T-cell (primary cell): Measurements from ENCODE around the gene GALNT1. TPM values are rescaled to one million over a fixed set of nuclear protein-coding genes. Genes with fewer than 3 reads are reported as not detected.

Source experiments
- ATAC-seq, 4 experiments: fragments of 200-7000 bp in 3 of 4; fragments of 150-1000 bp in 1 of 4; cut with Tn5 transposase; replicated peaks in 1 of 4; 1 replicate in 3 of 4; 2 replicates in 1 of 4; pipeline ENCODE4 v1.10.0; 2021; ENCODE audit warnings: moderate library complexity in 3 of 4, mild to moderate bottlenecking in 2 of 4, moderate number of reproducible peaks in 1 of 4
- CTCF ChIA-PET, 2 donors: fragments of 300-600 bp; sonication (Branson Sonifier 250); formaldehyde crosslinking; loops; one replicate each; lab custom pipeline; 2022; ENCODE audit warnings: antibody characterized with exemption in 2 of 2; lab: Charles Lee
- POLR2A ChIA-PET, 2 donors: fragments of 300-600 bp; sonication (Branson Sonifier 250); formaldehyde crosslinking; loops; one replicate each; lab custom pipeline; 2022; ENCODE audit warnings: antibody characterized with exemption in 2 of 2; lab: Charles Lee
- DNase-seq, 35 experiments: peaks; one replicate each; pipeline versions ENCODE4 v3.0.0 to v3.0.0-alpha.2; 2013 to 2023
- H3K27ac ChIP-seq: one replicate; pipeline ENCODE4 v1.5.1; 2013; ENCODE audit warnings: low read length
- H3K27me3 ChIP-seq, 2 experiments: replicated peaks in 1 of 2; 1 replicate in 1 of 2; 2 replicates in 1 of 2; pipeline versions ENCODE4 v1.6.1 to v1.7.0; 2013; ENCODE audit warnings: low read length in 1 of 2, mixed read lengths in 1 of 2; ENCODE audit not compliant: control insufficient read depth in 2 of 2, insufficient read depth in 2 of 2; ENCODE audit errors: extremely low read depth in 1 of 2
- H3K36me3 ChIP-seq, 2 donors: 1 replicate in 1 of 2; 2 replicates in 1 of 2; pipeline versions ENCODE4 v1.6.1 to v1.7.0; 2013; ENCODE audit warnings: low read length in 1 of 2; ENCODE audit not compliant: control insufficient read depth in 2 of 2, insufficient read depth in 1 of 2; ENCODE audit errors: extremely low read depth in 1 of 2
- H3K4me1 ChIP-seq, 2 experiments: 1 replicate in 1 of 2; 2 replicates in 1 of 2; pipeline versions ENCODE4 v1.6.1 to v1.7.0; 2013; ENCODE audit warnings: low read length in 2 of 2, mixed read lengths in 1 of 2; ENCODE audit not compliant: insufficient read depth in 2 of 2, control insufficient read depth in 1 of 2; ENCODE audit errors: extremely low read depth in 1 of 2
- H3K4me3 ChIP-seq, 2 donors: 1 replicate in 1 of 2; 2 replicates in 1 of 2; pipeline versions ENCODE4 v1.5.1 to v1.7.0; 2013; ENCODE audit warnings: mild to moderate bottlenecking in 2 of 2, low read length in 1 of 2, moderate library complexity in 1 of 2; ENCODE audit not compliant: control insufficient read depth in 1 of 2; ENCODE audit errors: extremely low read depth in 1 of 2
- H3K9me3 ChIP-seq: 2 replicates; pipeline ENCODE4 v1.7.0; 2013
- H3K27ac Mint-ChIP-seq, 2 donors: one replicate each; pipeline ENCODE4 v1.8.0; 2020 to 2021; ENCODE audit warnings: mild to moderate bottlenecking in 2 of 2, mixed read lengths in 2 of 2
- H3K27me3 Mint-ChIP-seq, 2 donors: one replicate each; pipeline ENCODE4 v1.8.0; 2021 to 2022; ENCODE audit warnings: mixed read lengths in 2 of 2
- H3K36me3 Mint-ChIP-seq: one replicate; pipeline ENCODE4 v1.8.0; 2021; ENCODE audit warnings: mixed read lengths
- H3K4me1 Mint-ChIP-seq, 3 donors: one replicate each; pipeline ENCODE4 v1.8.0; 2020 to 2022; ENCODE audit warnings: mixed read lengths in 3 of 3, mild to moderate bottlenecking in 1 of 3
- H3K4me3 Mint-ChIP-seq, 3 donors: one replicate each; pipeline ENCODE4 v1.8.0; 2020 to 2022; ENCODE audit warnings: mild to moderate bottlenecking in 3 of 3, mixed read lengths in 3 of 3, moderate library complexity in 3 of 3
- H3K9me3 Mint-ChIP-seq, 3 donors: one replicate each; pipeline ENCODE4 v1.8.0; 2020 to 2022; ENCODE audit warnings: mixed read lengths in 3 of 3
- WGBS: methylation state at CpG from one replicate; pipeline ENCODE4 v1.1.5; 2013; ENCODE audit warnings: missing lambda C conversion rate; ENCODE audit not compliant: insufficient coverage; 5-methylcytosine and 5-hydroxymethylcytosine counted together
- total RNA-seq, 35 experiments: library from RNA in 6 of 35; stranded (reverse) in 6 of 35; fragments of 120-200 nt in 1 of 35; gene quantifications; one replicate each; pipeline versions ENCODE4 v1.2.1 to v1.2.4 and lab custom pipeline; 2013 to 2026

GALNT1 gene
- total RNA-seq, 5 donors from 2014 or later (not counting 1 experiment from before 2014, with no cell fraction given), result 28.2 to 34.2 (median 30.0) TPM

GRCh38 chr18:35620765-35621164 is 39.2 kb downstream of the GALNT1 start:
- Histone ChIP-seq H3K27ac (no peak overlapping the region), H3K4me1 (peaks cover 4 to 52% of the 10 kb centered on the region in 2 experiments), H3K27me3 (no peaks in the 10 kb centered on the region), H3K9me3 (no peaks in the 10 kb centered on the region), H3K36me3 (no peaks in the 10 kb centered on the region), H3K4me3 (no peak overlapping the region)
- H3K4me1 Mint-ChIP-seq, result peaks cover 30 to 44% (median 36%) of the 10 kb centered on the region in 3 donors
- no peaks in the 10 kb centered on the region for H3K27me3 Mint-ChIP-seq
- H3K36me3 Mint-ChIP-seq, result peaks cover 4% of the 10 kb centered on the region
- H3K9me3 Mint-ChIP-seq, result no peaks in the 10 kb centered on the region
- WGBS, result 100% methylated on average over 1 of the region's 3 CpGs
- ChIA-PET CTCF (no interaction called here), POLR2A (no interaction called here)
- DNase-seq (no peak), ATAC-seq (no peak)
- H3K27ac Mint-ChIP-seq, result peak overlapping the region in 1 of 2 donors; percentile 0
- H3K4me3 Mint-ChIP-seq, result no peak overlapping the region

DNA sequence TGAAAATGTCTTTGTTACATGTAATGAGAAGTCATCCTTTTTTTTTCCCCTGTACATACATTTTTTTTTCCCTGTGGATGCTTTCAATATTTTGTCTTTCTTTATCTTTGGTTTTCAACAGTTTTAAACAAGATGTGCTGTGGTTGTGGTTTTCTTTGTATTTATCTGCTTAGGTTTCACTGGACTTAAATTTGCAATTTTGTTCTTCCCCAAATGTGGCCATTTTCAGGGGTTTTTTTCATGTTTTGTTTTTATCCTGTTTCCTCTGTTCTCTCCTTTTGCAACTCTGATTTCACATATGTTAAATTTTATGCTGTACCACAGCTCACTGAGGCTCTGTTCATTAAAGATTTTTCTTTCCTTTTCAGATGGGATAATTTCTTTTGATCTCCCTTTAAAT is 41.7 kb downstream of the GALNT1 start:
- Mint-ChIP-seq H3K27me3 (no peaks in the 10 kb centered on the region), H3K4me3 (peak overlapping the region in 1 of 3 donors; percentile 62), H3K4me1 (peaks cover 30 to 48% (median 38%) of the 10 kb centered on the region in 3 donors), H3K27ac (peak overlapping the region; percentile 12 to 64), H3K36me3 (peaks cover 16% of the 10 kb centered on the region), H3K9me3 (no peaks in the 10 kb centered on the region)
- Histone ChIP-seq H3K27me3 (no peaks in the 10 kb centered on the region), H3K27ac (no peak overlapping the region), H3K36me3 (no peaks in the 10 kb centered on the region), H3K4me1 (peaks cover 0 to 33% of the 10 kb centered on the region in 2 experiments), H3K9me3 (no peaks in the 10 kb centered on the region), H3K4me3 (no peak overlapping the region)
- ATAC-seq (no peak), DNase-seq (no peak)
- ChIA-PET CTCF (no interaction called here), POLR2A (no interaction called here)

DNA sequence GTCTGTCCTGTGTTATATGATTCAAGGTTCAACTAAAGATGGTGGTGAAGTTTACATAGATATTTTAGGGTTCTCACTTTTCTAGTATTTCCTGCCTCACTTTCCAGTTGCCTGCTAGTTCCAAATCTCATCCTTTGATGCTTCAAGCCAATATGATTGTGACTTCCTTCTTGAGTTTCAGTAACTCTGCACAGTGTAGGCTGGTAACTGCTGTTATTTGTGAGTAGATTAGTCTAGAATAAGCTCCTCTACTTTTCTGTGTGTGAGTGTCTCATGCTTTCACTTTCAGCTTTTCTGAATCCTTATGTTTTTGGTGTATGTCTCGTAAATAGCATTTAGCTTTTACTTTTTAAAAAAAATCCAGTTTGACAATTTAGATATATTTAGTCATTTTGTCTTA is 42.6 kb downstream of the GALNT1 start:
- Histone ChIP-seq H3K36me3 (no peaks in the 10 kb centered on the region), H3K4me1 (peaks cover 0 to 30% of the 10 kb centered on the region in 2 experiments), H3K9me3 (no peaks in the 10 kb centered on the region), H3K27me3 (no peaks in the 10 kb centered on the region), H3K27ac (no peak overlapping the region), H3K4me3 (no peak overlapping the region)
- peak in 3 of 4 experiments; percentile 53 to 67 (median 61) for ATAC-seq
- DNase-seq, result peak in 1 of 35 experiments; percentile 14
- H3K4me1 Mint-ChIP-seq, result peaks cover 30 to 46% (median 37%) of the 10 kb centered on the region in 3 donors
- peaks cover 0 to 4% (median 3%) of the 10 kb centered on the region in 3 donors for H3K9me3 Mint-ChIP-seq
- peak overlapping the region in 2 of 3 donors; percentile 3 to 62 for H3K4me3 Mint-ChIP-seq
- CTCF ChIA-PET, result no interaction called here
- POLR2A ChIA-PET, result no interaction called here
- peaks cover 22% of the 10 kb centered on the region for H3K36me3 Mint-ChIP-seq
- H3K27ac Mint-ChIP-seq, result no peak overlapping the region
- H3K27me3 Mint-ChIP-seq, result no peaks in the 10 kb centered on the region
- no CpG with 5 or more reads among the region's 1 CpG for WGBS

DNA sequence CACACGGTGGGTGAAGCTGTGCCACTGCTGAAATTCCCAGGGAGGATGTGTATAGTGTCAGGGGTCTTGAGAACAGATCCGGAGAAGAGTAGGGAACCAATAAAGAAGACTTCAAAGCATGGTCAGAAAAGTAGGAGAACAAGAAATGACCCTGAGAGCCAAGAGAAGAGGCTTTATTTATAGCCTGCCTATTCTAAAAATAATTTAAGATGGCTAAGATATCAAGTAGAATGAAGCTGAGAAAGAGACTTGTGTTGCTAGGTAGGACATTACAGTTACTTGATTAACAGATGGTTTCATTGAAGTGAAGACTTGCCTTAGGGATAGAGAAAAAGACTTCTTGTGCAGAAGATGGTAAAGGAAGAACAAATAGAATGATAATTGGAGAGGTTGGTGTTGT is 43.7 kb downstream of the GALNT1 start:
- Mint-ChIP-seq H3K27ac (no peak overlapping the region), H3K36me3 (peaks cover 24% of the 10 kb centered on the region), H3K27me3 (no peaks in the 10 kb centered on the region), H3K4me1 (peaks cover 26 to 37% (median 30%) of the 10 kb centered on the region in 3 donors), H3K4me3 (no peak overlapping the region), H3K9me3 (peaks cover 0 to 6% (median 3%) of the 10 kb centered on the region in 3 donors)
- CTCF ChIA-PET, result no interaction called here
- H3K9me3 ChIP-seq, result no peaks in the 10 kb centered on the region
- H3K4me1 ChIP-seq, result peaks cover 0 to 22% of the 10 kb centered on the region in 2 experiments
- DNase-seq (no peak), ATAC-seq (no peak)
- no peak overlapping the region for H3K27ac ChIP-seq
- H3K36me3 ChIP-seq, result no peaks in the 10 kb centered on the region
- H3K4me3 ChIP-seq, result no peak overlapping the region
- no peaks in the 10 kb centered on the region for H3K27me3 ChIP-seq
- 100% methylated on average over 2 of the region's 2 CpGs for WGBS
- POLR2A ChIA-PET, result no interaction called here

DNA sequence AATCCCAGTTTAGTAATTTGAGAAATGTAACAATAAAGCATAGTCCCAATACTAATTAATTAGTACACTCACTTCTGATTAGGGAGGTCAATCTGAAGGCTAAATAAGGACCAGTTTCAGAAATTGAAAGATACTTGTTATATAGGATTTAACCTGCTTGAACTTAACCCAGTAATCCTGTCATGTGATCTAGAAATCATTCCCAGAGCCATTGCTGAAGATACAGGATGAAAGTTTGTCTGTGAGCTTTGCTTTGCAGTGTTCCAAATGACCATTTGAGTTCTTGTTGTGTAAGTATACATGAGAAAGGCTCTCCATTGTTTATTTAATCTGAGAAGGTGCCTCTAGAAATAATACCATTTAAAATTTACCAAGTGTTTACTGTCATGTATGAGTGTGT is 52.2 kb downstream of the GALNT1 start:
- Mint-ChIP-seq H3K27ac (no peak overlapping the region), H3K36me3 (peaks cover 29% of the 10 kb centered on the region), H3K9me3 (peaks cover under 1 to 10% (median 8%) of the 10 kb centered on the region in 3 donors), H3K4me3 (no peak overlapping the region), H3K27me3 (no peaks in the 10 kb centered on the region), H3K4me1 (peaks cover 0 to 5% (median 0%) of the 10 kb centered on the region in 3 donors)
- POLR2A ChIA-PET, result no interaction called here
- H3K4me1 ChIP-seq, result no peaks in the 10 kb centered on the region
- DNase-seq (no peak), ATAC-seq (no peak)
- CTCF ChIA-PET, result no interaction called here
- no peak overlapping the region for H3K27ac ChIP-seq
- no peaks in the 10 kb centered on the region for H3K9me3 ChIP-seq
- H3K36me3 ChIP-seq, result no peaks in the 10 kb centered on the region
- H3K4me3 ChIP-seq, result no peak overlapping the region
- H3K27me3 ChIP-seq, result no peaks in the 10 kb centered on the region

DNA sequence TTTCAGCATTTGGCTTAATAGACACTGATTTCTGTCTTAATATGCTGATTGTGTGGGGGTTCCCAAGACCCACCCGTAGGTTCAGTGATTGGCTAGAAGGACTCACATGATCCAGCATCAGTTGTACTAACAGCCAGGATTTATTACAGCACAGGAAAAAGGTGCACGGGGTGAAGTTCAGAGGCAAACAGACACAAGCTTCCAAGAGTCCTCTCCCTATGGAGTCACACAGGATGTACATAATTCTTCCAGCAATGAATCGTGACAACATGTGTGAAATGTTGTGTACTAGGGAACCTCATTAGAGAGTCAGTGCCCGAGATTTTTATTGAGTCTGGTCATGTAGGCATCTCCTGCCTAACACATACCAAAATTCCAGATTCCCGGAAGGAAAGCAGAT is 52.8 kb downstream of the GALNT1 start:
- no peaks in the 10 kb centered on the region for H3K27me3 Mint-ChIP-seq
- H3K27ac ChIP-seq, result no peak overlapping the region
- no peaks in the 10 kb centered on the region for H3K9me3 ChIP-seq
- H3K27me3 ChIP-seq, result no peaks in the 10 kb centered on the region
- H3K36me3 ChIP-seq, result no peaks in the 10 kb centered on the region
- peaks cover 0 to 9% (median 8%) of the 10 kb centered on the region in 3 donors for H3K9me3 Mint-ChIP-seq
- DNase-seq (no peak), ATAC-seq (no peak)
- H3K4me3 Mint-ChIP-seq, result no peak overlapping the region
- no peak overlapping the region for H3K4me3 ChIP-seq
- H3K4me1 Mint-ChIP-seq, result peaks cover 0 to 5% (median 0%) of the 10 kb centered on the region in 3 donors
- POLR2A ChIA-PET, result no interaction called here
- H3K27ac Mint-ChIP-seq, result no peak overlapping the region
- no peaks in the 10 kb centered on the region for H3K4me1 ChIP-seq
- 80% methylated on average over 1 of the region's 5 CpGs for WGBS
- H3K36me3 Mint-ChIP-seq, result peaks cover 28% of the 10 kb centered on the region
- CTCF ChIA-PET, result no interaction called here

- H3K4me1 ChIP-seq, result no peaks in the 10 kb centered on the region
- H3K4me3 ChIP-seq, result no peak overlapping the region
- H3K4me3 Mint-ChIP-seq, result no peak overlapping the region
- H3K9me3 ChIP-seq, result no peaks in the 10 kb centered on the region
- ChIA-PET CTCF (no interaction called here), POLR2A (no interaction called here)
- peaks cover 26% of the 10 kb centered on the region for H3K36me3 Mint-ChIP-seq
- no peak overlapping the region for H3K27ac Mint-ChIP-seq
- no peak overlapping the region for H3K27ac ChIP-seq
- H3K4me1 Mint-ChIP-seq, result peaks cover 0 to 5% (median 0%) of the 10 kb centered on the region in 3 donors
- H3K36me3 ChIP-seq, result no peaks in the 10 kb centered on the region
- H3K9me3 Mint-ChIP-seq, result peaks cover 0 to 8% (median 7%) of the 10 kb centered on the region in 3 donors
- ATAC-seq (no peak), DNase-seq (no peak)
- H3K27me3 Mint-ChIP-seq, result no peaks in the 10 kb centered on the region
- H3K27me3 ChIP-seq, result no peaks in the 10 kb centered on the region
- WGBS, result no CpG with 5 or more reads among the region's 1 CpG
Observed at GRCh38 chr18:35635170-35635569, 53.6 kb downstream of the GALNT1 start.
